Measurements from ENCODE around the gene BACE2. TPM values are rescaled to one million over a fixed set of nuclear protein-coding genes. Genes with fewer than 3 reads are reported as not detected.

The BACE2 gene
- total and polyA plus RNA-seq, 11 donors = 3.8 to 30.3 (median 15.6) TPM

DNA sequence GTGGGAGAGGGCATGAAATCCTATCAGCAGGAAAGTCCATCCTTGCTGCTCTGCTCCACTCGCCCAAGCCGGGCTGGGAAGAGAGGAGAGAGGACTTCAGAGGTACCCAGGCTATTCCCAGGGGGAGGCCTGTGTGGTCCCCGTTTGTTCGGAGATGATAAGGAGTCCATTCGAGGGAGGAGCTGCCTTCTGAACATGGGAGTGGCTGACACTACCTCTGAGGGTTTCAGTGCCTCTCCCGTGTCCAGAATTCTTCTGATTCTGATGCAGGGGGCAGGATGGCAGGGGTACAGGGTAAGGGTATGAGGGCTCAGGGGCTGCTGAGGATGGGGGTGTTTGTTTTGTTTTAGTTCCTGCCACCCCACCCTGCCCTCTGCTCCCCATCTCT is 40.4 kb downstream of the BACE2 start:
- intact Hi-C loops (cut with DNase I) = no loop called here
- no peak for TF ChIP-seq POLR2A (IDR thresholded peaks at IDR 0.05)
- TF ChIP-seq, protein P1, sequence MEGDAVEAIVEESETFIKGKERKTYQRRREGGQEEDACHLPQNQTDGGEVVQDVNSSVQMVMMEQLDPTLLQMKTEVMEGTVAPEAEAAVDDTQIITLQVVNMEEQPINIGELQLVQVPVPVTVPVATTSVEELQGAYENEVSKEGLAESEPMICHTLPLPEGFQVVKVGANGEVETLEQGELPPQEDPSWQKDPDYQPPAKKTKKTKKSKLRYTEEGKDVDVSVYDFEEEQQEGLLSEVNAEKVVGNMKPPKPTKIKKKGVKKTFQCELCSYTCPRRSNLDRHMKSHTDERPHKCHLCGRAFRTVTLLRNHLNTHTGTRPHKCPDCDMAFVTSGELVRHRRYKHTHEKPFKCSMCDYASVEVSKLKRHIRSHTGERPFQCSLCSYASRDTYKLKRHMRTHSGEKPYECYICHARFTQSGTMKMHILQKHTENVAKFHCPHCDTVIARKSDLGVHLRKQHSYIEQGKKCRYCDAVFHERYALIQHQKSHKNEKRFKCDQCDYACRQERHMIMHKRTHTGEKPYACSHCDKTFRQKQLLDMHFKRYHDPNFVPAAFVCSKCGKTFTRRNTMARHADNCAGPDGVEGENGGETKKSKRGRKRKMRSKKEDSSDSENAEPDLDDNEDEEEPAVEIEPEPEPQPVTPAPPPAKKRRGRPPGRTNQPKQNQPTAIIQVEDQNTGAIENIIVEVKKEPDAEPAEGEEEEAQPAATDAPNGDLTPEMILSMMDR (IDR thresholded peaks at IDR 0.05) = no peak
- ATAC-seq = peak in 1 of 4 donors; percentile 3
- Histone ChIP-seq H3K4me3 (no peak overlapping the region), H3K36me3 (peaks cover 0 to 3% (median 0%) of the 10 kb centered on the region in 9 donors), H3K27me3 (no peaks in the 10 kb centered on the region), H3K27ac (peak overlapping the region in 7 of 12 donors; percentile 53 to 67 (median 66)), H3K4me1 (peaks cover 0 to 26% (median 11%) of the 10 kb centered on the region in 12 donors), H3K9me3 (peaks cover 0 to 4% (median 0%) of the 10 kb centered on the region in 12 donors)
- WGBS, 4 donors = 77 to 81% (median 79%) methylated on average over 6 of the region's 6 CpGs
- DNase-seq = no peak

DNA sequence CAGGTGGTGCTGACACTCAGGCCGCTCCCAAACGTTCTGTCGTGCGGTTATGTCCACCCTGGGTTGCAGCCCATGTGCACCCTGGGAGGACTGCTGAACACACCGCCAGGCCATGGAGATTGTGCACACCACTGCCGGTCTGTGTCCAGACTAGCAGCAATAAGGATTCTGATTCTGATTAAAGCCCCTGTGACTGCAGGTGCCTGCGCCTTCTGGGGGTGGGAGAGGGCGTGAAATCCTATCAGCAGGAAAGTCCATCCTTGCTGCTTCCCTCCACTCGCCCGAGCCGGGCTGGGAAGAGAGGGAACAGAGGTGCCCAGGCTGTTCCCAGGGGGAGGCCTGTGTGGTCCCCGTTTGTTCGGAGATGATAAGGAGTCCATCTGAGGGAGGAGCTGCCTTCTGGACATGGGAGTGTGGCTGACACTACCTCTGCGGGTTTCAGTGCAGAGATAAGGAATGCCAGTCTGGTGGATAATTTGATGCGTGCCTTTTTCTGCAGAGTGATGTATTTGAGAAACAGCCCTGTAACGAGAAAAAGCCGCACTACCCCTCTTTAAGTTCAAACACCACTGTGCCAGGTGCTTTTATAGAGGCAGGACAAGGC is 41.2 kb downstream of the BACE2 start:
- Histone ChIP-seq H3K27me3 (no peaks in the 10 kb centered on the region), H3K9me3 (peaks cover 0 to 4% (median 0%) of the 10 kb centered on the region in 12 donors), H3K27ac (no peak overlapping the region), H3K4me3 (no peak overlapping the region), H3K36me3 (peaks cover 0 to 3% (median 0%) of the 10 kb centered on the region in 9 donors), H3K4me1 (peaks cover 0 to 26% (median 11%) of the 10 kb centered on the region in 12 donors)
- 89 to 95% (median 90%) methylated on average over 13 to 17 of the region's 17 CpGs for WGBS, 4 donors
- ATAC-seq = no peak
- no peak for DNase-seq
- TF ChIP-seq, protein P1 (IDR thresholded peaks at IDR 0.05) = no peak
- no peak for TF ChIP-seq POLR2A (IDR thresholded peaks at IDR 0.05)
- intact Hi-C loops (cut with DNase I) = no loop called here

DNA sequence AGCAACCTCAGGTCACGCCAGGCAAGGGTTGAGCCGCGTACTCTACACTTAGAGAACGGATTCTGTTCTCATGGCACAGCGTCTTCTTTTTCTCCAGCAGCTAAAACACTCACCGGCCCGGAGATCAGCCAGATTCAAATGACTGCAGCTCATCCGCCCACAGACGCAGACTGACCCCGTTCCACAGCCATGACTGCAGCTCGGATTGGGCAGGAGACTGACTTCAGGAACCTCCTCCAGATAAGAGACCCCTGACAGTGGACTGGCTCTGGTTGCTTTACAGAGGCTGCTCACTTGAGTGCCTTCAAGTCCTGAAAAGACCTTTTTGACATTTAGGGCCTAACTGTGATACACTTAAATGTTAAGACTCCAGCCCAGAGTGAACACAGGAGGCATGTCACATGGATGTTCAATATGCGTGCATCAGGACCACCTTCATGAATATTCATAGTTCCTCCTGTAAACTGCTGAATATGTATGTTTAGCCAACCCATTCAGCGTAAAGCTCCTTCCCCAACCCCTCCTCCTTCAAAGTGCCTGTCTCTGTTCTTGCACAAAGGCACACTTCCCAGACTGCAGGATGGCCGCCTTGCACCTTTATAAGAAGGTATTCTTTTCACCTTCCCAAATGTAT is 42.6 kb downstream of the BACE2 start:
- DNase-seq (peak in 1 of 5 donors; percentile 52), ATAC-seq (peak in 1 of 4 donors; percentile 43)
- Histone ChIP-seq H3K4me3 (no peak overlapping the region), H3K4me1 (peaks cover 0 to 26% (median 11%) of the 10 kb centered on the region in 12 donors), H3K27ac (no peak overlapping the region), H3K9me3 (peaks cover 0 to 4% (median 0%) of the 10 kb centered on the region in 12 donors), H3K36me3 (peaks cover 0 to 3% (median 0%) of the 10 kb centered on the region in 9 donors), H3K27me3 (no peaks in the 10 kb centered on the region)
- TF ChIP-seq, protein P1 (IDR thresholded peaks at IDR 0.05) = no peak
- TF ChIP-seq POLR2A (IDR thresholded peaks at IDR 0.05) = no peak
- 83 to 88% (median 85%) methylated on average over 14 of the region's 14 CpGs for WGBS, 4 donors
- intact Hi-C loops (cut with DNase I) = no loop called here

DNA sequence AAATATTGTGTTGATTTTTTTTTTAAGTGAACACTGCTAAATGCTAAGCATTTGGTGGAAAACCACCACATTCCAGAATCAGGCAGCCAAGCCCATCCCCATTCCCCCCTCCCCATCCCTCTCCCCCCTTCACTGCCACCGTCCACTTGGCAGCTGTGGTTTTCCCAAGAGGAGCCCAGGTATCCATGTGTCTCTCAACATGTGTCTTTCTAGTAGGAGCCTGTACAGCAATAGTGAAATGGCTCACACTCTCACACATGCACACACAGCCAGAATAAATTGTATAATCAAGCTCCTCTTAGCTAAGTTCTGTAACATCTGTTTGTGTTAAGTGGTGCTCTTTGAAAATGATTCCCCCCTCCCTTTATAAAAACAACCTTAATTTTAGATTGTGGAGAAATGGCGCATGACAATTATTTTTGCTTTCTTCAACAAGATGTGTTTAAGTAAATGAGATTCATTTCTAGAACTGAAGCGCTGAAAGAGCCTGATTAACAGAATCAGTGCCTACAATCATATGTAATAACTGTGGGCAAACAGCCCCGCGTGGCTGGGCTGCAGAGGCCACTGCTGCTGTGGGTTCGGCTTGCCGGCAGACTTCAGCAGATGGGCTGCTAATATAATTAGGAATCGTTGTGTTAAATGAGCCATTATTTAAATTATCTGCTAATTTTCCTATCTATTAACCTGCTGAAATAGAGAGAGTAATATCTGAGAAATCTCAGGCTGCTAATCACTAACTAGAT is 43.3 kb downstream of the BACE2 start:
- no peak for DNase-seq
- WGBS, 4 donors = 88 to 93% (median 90%) methylated on average over 8 of the region's 8 CpGs

More for the DNA sequence above, 43.3 kb downstream of the BACE2 start:
- no peaks in the 10 kb centered on the region for H3K27me3 ChIP-seq
- no peaks in the 10 kb centered on the region for H3K9me3 ChIP-seq
- TF ChIP-seq POLR2A (IDR thresholded peaks at IDR 0.05) = no peak
- TF ChIP-seq, protein P1 (IDR thresholded peaks at IDR 0.05) = no peak
- peaks cover 0 to 3% (median 0%) of the 10 kb centered on the region in 9 donors for H3K36me3 ChIP-seq
- peaks cover 0 to 26% (median 11%) of the 10 kb centered on the region in 12 donors for H3K4me1 ChIP-seq
- ATAC-seq = no peak
- no peak overlapping the region for H3K27ac ChIP-seq
- H3K4me3 ChIP-seq = no peak overlapping the region
- intact Hi-C loops (cut with DNase I) = no loop called here
